ENCODE results near the gene SCN2B. TPM values are rescaled to one million over a fixed set of nuclear protein-coding genes. Genes with fewer than 3 reads are reported as not detected.
A peak's percentile ranks its signal among the peaks of the same experiment; 100 is the strongest.

The SCN2B gene
- total RNA-seq, 1 experiment from 2014 or later, result not detected

DNA sequence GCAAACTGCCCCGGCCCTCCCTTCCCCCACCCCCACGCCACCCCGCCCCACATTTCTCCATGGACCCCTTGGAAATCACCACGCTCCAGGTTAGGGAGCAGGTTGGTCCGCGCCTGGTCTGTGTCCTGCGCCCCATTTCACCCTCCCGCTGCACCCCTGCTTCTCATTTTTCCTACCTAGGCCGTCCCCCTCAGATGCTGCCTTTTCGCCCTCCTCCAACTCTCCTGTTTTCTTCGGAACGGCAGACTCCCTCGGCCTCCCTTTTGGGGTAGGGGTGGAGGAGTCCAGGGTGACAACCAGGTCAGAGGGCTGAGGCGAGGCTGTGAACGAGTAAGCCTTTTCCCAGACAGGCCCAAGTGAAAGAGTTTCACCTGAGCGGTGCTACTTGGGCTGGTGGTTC is 22.9 kb downstream of the SCN2B start:
- ChIA-PET CTCF (interaction anchor here (1.6 kb wide), 1 partner anchor 18 kb away, joined by 14 read pairs; no protein-coding TSS in a partner anchor), POLR2A (ENCODE audit: low non-redundant PET) (no interaction called here)
- no peak for DNase-seq (ENCODE audit: low spot score)
- H3K4me1 ChIP-seq (ENCODE audit: insufficient read depth, low read length, poor library complexity, severe bottlenecking), result peaks cover 37% of the 10 kb centered on the region
- TF ChIP-seq, protein P1, sequence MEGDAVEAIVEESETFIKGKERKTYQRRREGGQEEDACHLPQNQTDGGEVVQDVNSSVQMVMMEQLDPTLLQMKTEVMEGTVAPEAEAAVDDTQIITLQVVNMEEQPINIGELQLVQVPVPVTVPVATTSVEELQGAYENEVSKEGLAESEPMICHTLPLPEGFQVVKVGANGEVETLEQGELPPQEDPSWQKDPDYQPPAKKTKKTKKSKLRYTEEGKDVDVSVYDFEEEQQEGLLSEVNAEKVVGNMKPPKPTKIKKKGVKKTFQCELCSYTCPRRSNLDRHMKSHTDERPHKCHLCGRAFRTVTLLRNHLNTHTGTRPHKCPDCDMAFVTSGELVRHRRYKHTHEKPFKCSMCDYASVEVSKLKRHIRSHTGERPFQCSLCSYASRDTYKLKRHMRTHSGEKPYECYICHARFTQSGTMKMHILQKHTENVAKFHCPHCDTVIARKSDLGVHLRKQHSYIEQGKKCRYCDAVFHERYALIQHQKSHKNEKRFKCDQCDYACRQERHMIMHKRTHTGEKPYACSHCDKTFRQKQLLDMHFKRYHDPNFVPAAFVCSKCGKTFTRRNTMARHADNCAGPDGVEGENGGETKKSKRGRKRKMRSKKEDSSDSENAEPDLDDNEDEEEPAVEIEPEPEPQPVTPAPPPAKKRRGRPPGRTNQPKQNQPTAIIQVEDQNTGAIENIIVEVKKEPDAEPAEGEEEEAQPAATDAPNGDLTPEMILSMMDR (conservative IDR thresholded peaks at IDR 0.05; ENCODE audit: low read depth, low read length), result no peak
- TF ChIP-seq EZH2 (IDR thresholded peaks at IDR 0.05; ENCODE audit: borderline replicate concordance, low read depth, low read length, poor library complexity, severe bottlenecking), result no peak
- H3K36me3 ChIP-seq (ENCODE audit: insufficient read depth, low read length, poor library complexity, severe bottlenecking), result no peaks in the 10 kb centered on the region
- intact Hi-C loops (cut with micrococcal nuclease; ENCODE audit: unreplicated experiment), result loop anchor here (5.0 kb wide), 1 partner anchor 334 kb away; no protein-coding TSS in a partner anchor
- H3K27me3 ChIP-seq (replicated peaks; ENCODE audit: insufficient read depth, low read depth, low read length, poor library complexity), result peaks cover 50% of the 10 kb centered on the region
- H3K4me3 ChIP-seq (ENCODE audit: low read depth, low read length, poor library complexity, severe bottlenecking), result no peak overlapping the region
- no peaks in the 10 kb centered on the region for H3K9me3 ChIP-seq (ENCODE audit: low read depth, low read length, poor library complexity, severe bottlenecking)
- H3K27ac ChIP-seq (ENCODE audit: low read depth, low read length, poor library complexity, severe bottlenecking), result no peak overlapping the region
- BruUV-seq (replicated peaks), result no TSS peak

DNA sequence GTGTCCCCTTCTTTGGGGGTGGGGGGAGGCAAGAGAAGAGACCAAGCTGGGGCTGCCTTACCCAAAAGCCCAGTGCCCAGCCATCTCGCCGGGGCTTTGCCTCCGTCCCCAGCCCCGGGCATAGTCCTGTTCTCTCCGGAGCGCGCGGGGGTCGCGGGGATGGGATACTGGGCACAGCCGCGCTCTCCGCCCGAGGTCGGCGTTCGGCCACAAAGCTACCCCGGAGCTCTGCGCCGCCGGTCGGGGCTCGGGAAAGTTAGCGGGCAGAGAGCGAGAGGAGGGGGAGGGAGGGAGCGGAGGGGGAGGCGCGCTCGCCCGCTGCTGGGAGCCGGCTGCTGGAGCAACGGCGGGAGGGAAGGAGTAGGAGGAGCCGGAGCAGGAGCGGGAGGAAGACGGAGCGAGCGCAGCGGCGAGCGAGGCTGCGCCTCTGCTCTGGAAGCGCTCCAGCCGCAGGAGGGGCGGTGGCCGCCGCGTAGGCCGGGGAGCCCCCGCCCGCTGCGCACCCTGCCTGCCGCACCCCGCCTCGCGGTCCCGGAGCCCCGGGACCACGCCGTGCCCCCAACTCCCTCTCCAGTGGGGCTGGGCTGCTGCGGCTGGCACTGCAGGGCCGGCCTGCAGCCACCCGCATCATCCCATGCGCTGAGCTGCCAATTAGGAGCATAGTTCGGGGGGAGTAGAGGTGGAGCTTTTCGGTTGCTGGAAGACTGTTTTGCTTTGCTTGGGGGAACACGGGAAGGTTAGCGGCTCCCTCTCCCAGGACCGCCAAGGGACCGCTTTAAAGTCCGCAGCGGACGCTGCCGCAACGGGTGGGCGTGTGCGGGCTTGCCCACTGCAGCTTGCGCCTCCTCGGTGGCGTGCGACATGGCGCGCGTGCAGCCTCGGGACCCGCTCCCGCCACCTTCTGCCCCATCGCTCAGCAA is 23.6 kb downstream of the SCN2B start, which contains the start of gene SCN4B:
Gene SCN4B, minus strand, starts transcription at position 272 of the 920 bp plus-strand sequence. Its CDS starts 150 bp downstream, at position 122.
- Histone ChIP-seq H3K27me3 (replicated peaks; ENCODE audit: insufficient read depth, low read depth, low read length, poor library complexity) (peaks cover 43% of the 10 kb centered on the region), H3K4me1 (ENCODE audit: insufficient read depth, low read length, poor library complexity, severe bottlenecking) (peaks cover 42% of the 10 kb centered on the region), H3K9me3 (ENCODE audit: low read depth, low read length, poor library complexity, severe bottlenecking) (no peaks in the 10 kb centered on the region), H3K36me3 (ENCODE audit: insufficient read depth, low read length, poor library complexity, severe bottlenecking) (no peaks in the 10 kb centered on the region), H3K4me3 (ENCODE audit: low read depth, low read length, poor library complexity, severe bottlenecking) (peak within 1 kb of the TSS; percentile 62), H3K27ac (ENCODE audit: low read depth, low read length, poor library complexity, severe bottlenecking) (no peak within 1 kb of the TSS)
- intact Hi-C loops (cut with micrococcal nuclease; ENCODE audit: unreplicated experiment), result loop anchor here (5.0 kb wide), 1 partner anchor 334 kb away; no protein-coding TSS in a partner anchor
- TF ChIP-seq, protein P1 (conservative IDR thresholded peaks at IDR 0.05; ENCODE audit: low read depth, low read length), result no peak
- TF ChIP-seq EZH2 (IDR thresholded peaks at IDR 0.05; ENCODE audit: borderline replicate concordance, low read depth, low read length, poor library complexity, severe bottlenecking), result no peak
- ChIA-PET POLR2A (ENCODE audit: low non-redundant PET) (interaction anchor here (0.6 kb wide), 1 partner anchor 1790 kb away, joined by 3 read pairs; no protein-coding TSS in a partner anchor), CTCF (interaction anchor here (0.6 to 1.6 kb wide), 2 partner anchors 19 to 915 kb away, joined by 3 to 14 read pairs; partner anchors contain the start of gene VPS11)
- no TSS peak for BruUV-seq (replicated peaks)
- DNase-seq (ENCODE audit: low spot score), result peak; percentile 85

DNA sequence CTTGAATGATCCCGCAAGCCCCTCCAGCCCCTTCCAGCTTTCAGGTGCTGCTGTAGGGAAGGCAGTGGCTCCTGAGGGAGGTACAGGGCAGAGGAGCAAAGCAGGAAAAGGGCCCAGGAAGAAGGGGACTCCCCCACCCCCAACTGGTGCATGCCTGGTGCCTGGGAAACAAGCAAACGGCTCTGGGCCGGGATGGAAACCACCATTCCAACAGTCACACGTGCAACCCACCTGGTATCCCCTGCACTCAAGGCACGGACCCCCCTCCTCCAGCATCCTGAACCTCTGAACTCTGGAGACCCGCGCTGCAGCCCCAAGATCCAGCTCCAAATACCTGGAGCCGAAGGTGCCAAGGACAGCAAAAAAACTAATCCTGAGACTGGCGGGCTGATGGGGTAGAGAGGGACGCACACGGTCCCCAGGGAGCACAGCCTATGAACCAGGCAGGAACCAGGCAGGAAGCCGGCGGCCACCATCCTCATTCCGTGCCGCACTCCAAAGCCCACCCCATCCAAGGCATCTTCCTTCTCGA is 24.4 kb downstream of the SCN2B start:
- Histone ChIP-seq H3K27ac (ENCODE audit: low read depth, low read length, poor library complexity, severe bottlenecking) (no peak overlapping the region), H3K9me3 (ENCODE audit: low read depth, low read length, poor library complexity, severe bottlenecking) (no peaks in the 10 kb centered on the region), H3K36me3 (ENCODE audit: insufficient read depth, low read length, poor library complexity, severe bottlenecking) (no peaks in the 10 kb centered on the region), H3K4me1 (ENCODE audit: insufficient read depth, low read length, poor library complexity, severe bottlenecking) (peaks cover 49% of the 10 kb centered on the region), H3K4me3 (ENCODE audit: low read depth, low read length, poor library complexity, severe bottlenecking) (peak overlapping the region; percentile 62), H3K27me3 (replicated peaks; ENCODE audit: insufficient read depth, low read depth, low read length, poor library complexity) (peaks cover 36% of the 10 kb centered on the region)
- no peak for TF ChIP-seq EZH2 (IDR thresholded peaks at IDR 0.05; ENCODE audit: borderline replicate concordance, low read depth, low read length, poor library complexity, severe bottlenecking)
- TF ChIP-seq, protein P1 (conservative IDR thresholded peaks at IDR 0.05; ENCODE audit: low read depth, low read length), result no peak
- no peak for DNase-seq (ENCODE audit: low spot score)
- no TSS peak for BruUV-seq (replicated peaks)
- intact Hi-C loops (cut with micrococcal nuclease; ENCODE audit: unreplicated experiment), result loop anchor here (5.0 kb wide), 1 partner anchor 335 kb away; no protein-coding TSS in a partner anchor
- CTCF ChIA-PET, result interaction anchor here (0.6 to 1.6 kb wide), 2 partner anchors 19 to 916 kb away, joined by 3 to 14 read pairs; partner anchors contain the start of gene VPS11
- POLR2A ChIA-PET (ENCODE audit: low non-redundant PET), result interaction anchor here (0.6 kb wide), 1 partner anchor 1790 kb away, joined by 3 read pairs; no protein-coding TSS in a partner anchor

Data from A673 (cell line).